HEK293 (cell line): Measurements from ENCODE around the gene GCH1.

Experiments used
- ZEB2 ChIP-seq: fragments of 450-650 bp; formaldehyde crosslinking; IDR thresholded peaks from 2 replicates; pipeline ENCODE4 v1.5.1; 2016; ENCODE audit warnings: missing biosample characterization, missing genetic modification characterization
- ZNF211 ChIP-seq: fragments of 450-650 bp; formaldehyde crosslinking; IDR thresholded peaks from 2 replicates; pipeline ENCODE4 v1.5.1; 2016; ENCODE audit warnings: low read depth, missing biosample characterization, missing genetic modification characterization
- ZNF266 ChIP-seq: fragments of 450-650 bp; formaldehyde crosslinking; IDR thresholded peaks from 2 replicates; pipeline ENCODE4 v1.5.1; 2016; ENCODE audit warnings: missing biosample characterization, missing genetic modification characterization, low read depth
- ZNF391 ChIP-seq: fragments of 450-650 bp; formaldehyde crosslinking; IDR thresholded peaks from 2 replicates; pipeline ENCODE4 v1.5.1; 2016; ENCODE audit warnings: low read depth, missing biosample characterization, missing genetic modification characterization, borderline replicate concordance
- ZNF510 ChIP-seq: fragments of 450-650 bp; formaldehyde crosslinking; IDR thresholded peaks from 2 replicates; pipeline ENCODE4 v1.5.1; 2018; ENCODE audit warnings: mild to moderate bottlenecking, missing genetic modification characterization, missing biosample characterization; ENCODE audit not compliant: insufficient replicate concordance
- ZNF514 ChIP-seq: fragments of 450-650 bp; formaldehyde crosslinking; IDR thresholded peaks from 2 replicates; pipeline ENCODE4 v1.5.1; 2016; ENCODE audit warnings: missing biosample characterization, missing genetic modification characterization
- ZNF707 ChIP-seq: fragments of 450-650 bp; formaldehyde crosslinking; IDR thresholded peaks from 2 replicates; pipeline ENCODE4 v1.5.1; 2016; ENCODE audit warnings: missing biosample characterization, missing genetic modification characterization
- ZNF768 ChIP-seq: fragments of 450-650 bp; formaldehyde crosslinking; IDR thresholded peaks from 2 replicates; pipeline ENCODE4 v1.5.1; 2018; ENCODE audit warnings: missing biosample characterization, mild to moderate bottlenecking, missing genetic modification characterization
- TF ChIP-seq, protein P1 (sequence below): fragments of 450-650 bp; formaldehyde crosslinking; IDR thresholded peaks from 2 replicates; pipeline ENCODE4 v1.5.1; 2016; ENCODE audit warnings: missing biosample characterization, missing genetic modification characterization
- TF ChIP-seq, protein P2 (sequence below): fragments of 450-650 bp; formaldehyde crosslinking; IDR thresholded peaks from 2 replicates; pipeline ENCODE4 v1.5.1; 2016; ENCODE audit warnings: missing biosample characterization, missing genetic modification characterization
- TF ChIP-seq, protein P3 (sequence below): fragments of 450-650 bp; IDR thresholded peaks from 2 replicates; pipeline ENCODE4 v1.5.1; 2018; ENCODE audit warnings: missing biosample characterization, mild to moderate bottlenecking, missing genetic modification characterization

DNA sequence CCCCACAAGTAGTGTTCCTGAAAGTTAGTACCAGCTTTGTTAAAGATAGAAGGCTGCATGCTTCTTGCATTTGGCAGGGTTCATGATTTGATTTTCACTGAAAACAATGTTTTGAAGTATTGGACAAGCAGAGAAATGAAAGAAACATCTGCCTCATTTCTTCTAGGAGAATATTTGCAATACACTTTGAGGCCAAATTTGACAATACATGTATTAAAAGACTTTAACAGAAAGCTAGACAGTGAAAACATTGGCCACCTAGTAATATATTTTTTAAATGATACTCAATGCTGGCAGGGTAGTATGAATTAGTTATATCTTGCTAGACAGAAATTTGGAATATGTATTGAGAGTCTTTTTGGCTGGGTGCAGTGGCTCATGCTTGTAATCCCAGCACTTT is 68.5 kb downstream of the GCH1 start:
- TF ChIP-seq, protein P1, sequence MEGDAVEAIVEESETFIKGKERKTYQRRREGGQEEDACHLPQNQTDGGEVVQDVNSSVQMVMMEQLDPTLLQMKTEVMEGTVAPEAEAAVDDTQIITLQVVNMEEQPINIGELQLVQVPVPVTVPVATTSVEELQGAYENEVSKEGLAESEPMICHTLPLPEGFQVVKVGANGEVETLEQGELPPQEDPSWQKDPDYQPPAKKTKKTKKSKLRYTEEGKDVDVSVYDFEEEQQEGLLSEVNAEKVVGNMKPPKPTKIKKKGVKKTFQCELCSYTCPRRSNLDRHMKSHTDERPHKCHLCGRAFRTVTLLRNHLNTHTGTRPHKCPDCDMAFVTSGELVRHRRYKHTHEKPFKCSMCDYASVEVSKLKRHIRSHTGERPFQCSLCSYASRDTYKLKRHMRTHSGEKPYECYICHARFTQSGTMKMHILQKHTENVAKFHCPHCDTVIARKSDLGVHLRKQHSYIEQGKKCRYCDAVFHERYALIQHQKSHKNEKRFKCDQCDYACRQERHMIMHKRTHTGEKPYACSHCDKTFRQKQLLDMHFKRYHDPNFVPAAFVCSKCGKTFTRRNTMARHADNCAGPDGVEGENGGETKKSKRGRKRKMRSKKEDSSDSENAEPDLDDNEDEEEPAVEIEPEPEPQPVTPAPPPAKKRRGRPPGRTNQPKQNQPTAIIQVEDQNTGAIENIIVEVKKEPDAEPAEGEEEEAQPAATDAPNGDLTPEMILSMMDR (tag by site-specific recombination), result no peak
- TF ChIP-seq ZNF514 (no peak), ZNF510 (tag by site-specific recombination) (no peak), ZNF211 (no peak), ZEB2 (tag by site-specific recombination) (no peak), ZNF266 (tag by site-specific recombination) (no peak), ZNF768 (tag by site-specific recombination) (no peak), ZNF707 (tag by site-specific recombination) (no peak), ZNF391 (no peak)
- TF ChIP-seq, protein P2, sequence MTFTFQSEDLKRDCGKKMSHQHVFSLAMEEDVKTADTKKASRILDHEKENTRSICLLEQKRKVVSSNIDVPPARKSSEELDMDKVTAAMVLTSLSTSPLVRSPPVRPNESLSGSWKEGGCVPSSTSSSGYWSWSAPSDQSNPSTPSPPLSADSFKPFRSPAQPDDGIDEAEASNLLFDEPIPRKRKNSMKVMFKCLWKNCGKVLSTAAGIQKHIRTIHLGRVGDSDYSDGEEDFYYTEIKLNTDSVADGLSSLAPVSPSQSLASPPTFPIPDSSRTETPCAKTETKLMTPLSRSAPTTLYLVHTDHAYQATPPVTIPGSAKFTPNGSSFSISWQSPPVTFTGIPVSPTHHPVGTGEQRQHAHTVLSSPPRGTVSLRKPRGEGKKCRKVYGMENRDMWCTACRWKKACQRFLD (tag by site-specific recombination), result no peak
- TF ChIP-seq, protein P3, sequence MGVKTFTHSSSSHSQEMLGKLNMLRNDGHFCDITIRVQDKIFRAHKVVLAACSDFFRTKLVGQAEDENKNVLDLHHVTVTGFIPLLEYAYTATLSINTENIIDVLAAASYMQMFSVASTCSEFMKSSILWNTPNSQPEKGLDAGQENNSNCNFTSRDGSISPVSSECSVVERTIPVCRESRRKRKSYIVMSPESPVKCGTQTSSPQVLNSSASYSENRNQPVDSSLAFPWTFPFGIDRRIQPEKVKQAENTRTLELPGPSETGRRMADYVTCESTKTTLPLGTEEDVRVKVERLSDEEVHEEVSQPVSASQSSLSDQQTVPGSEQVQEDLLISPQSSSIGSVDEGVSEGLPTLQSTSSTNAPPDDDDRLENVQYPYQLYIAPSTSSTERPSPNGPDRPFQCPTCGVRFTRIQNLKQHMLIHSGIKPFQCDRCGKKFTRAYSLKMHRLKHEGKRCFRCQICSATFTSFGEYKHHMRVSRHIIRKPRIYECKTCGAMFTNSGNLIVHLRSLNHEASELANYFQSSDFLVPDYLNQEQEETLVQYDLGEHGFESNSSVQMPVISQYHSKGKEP, result no peak
